NCI-H1105 treated with DMSO at 0.1 percent for 48 hours (cell line): ENCODE measurements around the gene EEF1AKMT1.

Experiments
- DNase-seq: peaks from one replicate; lab custom pipeline; 2025; lab: John Stamatoyannopoulos, UW

The EEF1AKMT1 gene, protein sequence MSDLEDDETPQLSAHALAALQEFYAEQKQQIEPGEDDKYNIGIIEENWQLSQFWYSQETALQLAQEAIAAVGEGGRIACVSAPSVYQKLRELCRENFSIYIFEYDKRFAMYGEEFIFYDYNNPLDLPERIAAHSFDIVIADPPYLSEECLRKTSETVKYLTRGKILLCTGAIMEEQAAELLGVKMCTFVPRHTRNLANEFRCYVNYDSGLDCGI

DNA sequence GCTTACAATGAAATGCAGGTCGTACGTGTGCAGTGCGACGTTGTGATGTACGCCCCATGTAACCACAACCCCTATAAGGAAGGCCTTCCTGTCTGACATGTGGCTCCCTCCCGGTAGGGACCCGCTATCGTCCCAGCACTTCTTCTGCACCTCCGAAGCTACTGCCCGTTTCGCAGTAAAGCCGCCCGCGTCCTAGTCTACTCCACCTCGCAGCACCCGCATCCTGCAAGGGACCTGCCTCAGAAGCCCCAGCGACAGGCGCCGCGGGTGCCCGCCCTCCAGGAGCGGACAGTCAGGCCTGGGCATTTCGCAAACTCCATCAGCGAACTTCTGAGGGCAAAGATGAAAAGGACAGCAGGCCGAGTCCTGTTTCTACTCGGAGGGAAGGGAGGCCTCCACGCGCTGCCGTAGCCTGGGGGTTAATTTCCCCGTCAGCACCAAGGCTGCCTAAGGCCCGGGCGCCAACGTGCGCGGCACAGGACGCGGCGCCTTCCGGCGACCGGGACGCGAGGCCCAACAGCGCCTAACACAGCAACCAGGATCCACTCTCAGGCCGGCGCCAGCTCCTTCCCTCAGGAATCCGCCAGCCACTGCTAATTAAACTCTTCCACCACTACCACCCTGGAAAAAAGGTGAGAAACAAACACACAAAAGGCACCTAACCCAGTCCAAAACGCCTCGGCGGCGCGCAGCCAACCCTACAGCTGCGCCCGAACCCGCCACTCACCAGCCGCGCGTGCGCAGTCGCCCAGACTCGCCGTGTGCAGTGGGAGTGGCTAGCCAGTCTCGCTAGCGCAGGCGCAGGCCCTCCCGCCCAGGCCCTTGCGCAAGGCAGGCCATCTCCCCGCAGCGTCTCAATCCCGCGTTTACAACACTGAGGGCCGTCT, at the start of gene EEF1AKMT1:
EEF1AKMT1 (minus strand) TSS at position 768 of the 887 bp plus-strand sequence. CDS start 16,363 bp downstream, outside the sequence.
- peak; percentile 69 for DNase-seq

DNA sequence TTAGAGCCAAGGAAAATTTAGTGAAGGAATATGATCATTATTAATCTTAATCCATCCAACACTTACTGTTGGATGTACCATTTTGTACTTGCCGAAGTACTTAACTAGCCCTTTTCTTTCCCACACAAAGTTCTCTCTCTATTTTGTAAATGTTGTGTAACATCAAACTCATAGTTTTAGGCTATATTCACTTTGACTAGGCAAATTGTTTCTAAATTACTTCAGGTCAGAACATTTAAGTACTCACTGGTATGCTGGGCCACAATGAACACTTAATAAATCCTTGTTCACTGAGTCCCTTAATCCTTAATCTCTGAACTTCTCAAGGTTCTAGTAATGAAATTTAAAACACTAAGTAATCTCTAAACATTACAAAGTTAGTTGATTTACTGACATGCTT, 49.3 kb upstream of the EEF1AKMT1 start:
- DNase-seq = no peak

DNA sequence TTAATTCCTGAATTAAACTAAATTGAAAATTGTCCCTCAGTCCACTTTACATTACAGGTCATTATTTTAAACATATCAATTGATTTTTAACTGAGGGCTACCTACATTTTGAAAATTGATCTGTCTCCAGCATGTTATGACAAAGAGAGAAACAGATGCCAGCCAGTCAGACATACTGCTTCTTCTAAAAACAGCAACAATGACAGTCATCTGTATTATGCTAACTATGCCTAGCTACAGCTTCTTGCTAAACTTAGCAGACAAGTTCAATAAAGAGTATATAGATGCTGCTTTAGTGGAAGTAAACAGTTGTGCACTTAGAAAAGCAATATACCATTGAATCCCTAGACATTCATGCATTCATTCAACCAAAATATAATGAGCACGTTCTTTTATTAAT, 48.6 kb upstream of the EEF1AKMT1 start:
- no peak for DNase-seq

DNA sequence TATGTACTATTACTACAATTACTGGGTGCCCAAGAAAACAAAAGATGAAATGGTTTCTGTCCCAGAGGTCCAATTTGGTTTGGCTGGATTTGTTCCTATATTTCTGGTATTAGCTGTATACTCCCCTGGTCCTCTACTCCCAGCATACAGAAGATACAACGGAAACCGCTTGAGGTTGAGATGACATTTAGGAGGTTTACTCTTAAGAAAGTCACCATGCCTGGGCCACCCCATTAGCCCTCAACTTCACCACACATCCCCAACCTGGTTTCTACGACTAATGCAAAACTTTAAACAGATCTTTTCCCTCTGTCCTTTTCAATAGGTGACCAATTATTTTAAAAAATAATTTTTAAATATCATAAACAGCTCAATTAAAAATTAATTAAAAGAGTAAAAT, 46.0 kb upstream of the EEF1AKMT1 start:
- no peak for DNase-seq

DNA sequence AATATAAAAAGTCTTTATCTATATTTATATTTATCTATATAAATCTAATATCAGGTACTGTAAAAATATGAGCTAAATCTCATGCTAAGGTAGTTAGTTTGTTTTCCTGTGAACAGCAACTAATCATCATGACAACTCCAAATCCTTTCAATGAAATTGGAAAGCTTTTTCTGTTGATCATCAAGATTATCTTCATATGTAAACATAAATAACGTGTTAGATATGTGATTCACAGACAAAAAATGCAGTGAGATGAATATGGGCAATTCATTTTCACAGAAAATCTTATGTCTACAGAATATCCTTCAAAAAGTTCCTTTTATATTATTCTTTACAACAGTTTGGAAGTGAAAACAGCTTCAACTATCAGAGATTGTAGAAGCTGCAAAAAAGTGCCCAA, 41.7 kb upstream of the EEF1AKMT1 start:
- DNase-seq = no peak

DNA sequence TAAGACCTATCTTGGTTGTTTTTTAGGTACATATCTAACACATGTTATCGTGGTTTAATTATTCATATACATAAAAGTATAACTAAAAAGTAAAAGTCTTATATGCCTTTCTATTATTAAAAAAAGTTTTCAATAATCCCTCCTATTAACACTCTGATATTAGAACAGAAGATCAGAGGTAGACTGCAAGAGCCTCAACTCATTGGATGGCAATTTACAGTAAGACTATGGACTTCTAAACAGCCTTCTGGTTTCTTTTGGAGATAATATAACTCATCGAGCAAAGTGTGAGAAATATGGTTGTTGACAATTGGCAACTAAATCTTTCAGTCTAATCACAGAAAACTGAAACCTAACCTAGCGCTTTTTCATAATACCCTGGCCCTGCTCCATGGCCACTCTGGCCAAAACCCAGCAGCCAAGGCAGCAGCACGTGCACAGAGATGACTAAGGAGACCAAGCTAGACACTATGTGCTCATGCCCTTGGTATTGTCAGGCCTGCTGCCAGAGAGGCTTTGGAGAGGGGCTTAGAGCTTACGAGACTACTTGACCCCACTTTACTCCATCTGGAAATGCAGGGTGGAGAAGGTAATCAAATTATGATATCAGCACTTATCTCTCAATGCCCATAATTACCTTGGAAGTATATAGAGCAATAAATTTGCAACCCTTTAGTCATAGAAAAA, 40.6 kb upstream of the EEF1AKMT1 start:
- peak; percentile 80 for DNase-seq

DNA sequence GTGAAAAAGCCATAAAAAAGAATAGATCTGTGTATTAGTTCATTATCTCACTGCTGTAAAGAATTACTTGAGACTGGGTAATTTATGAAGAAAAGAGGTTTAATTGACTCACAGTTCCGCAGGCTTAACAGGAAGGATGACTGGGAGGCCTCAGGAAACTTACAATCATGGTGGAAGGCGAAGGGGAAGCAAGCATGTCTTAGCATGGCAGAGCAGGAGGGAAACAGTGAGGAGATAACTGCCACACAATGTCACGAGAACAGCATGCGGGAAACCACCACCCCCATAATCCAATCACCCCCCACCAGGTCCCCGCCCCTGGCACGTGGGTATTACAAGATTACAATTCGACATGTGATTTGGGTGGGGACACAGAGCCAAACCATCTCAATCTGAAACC, 39.1 kb upstream of the EEF1AKMT1 start:
- DNase-seq = no peak

DNA sequence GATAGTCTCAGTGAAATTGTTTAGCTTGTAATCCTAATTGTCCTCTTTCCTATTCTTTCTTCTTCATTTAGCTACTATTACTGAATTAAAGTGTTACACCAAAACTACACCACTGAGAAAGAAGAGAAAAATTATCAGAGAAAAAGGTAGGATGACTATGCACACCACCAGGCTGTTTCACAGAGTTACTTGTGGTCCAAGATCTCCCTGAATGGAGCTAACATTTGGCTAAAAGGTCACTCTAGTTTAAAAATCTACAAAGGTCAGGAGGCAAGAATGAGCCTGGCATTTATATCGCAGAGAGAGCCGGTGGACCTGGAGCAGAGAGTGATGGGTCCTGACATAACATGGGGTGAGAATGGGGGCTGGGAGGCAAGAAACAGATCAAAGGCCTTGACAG, 37.0 kb upstream of the EEF1AKMT1 start:
- DNase-seq = no peak

DNA sequence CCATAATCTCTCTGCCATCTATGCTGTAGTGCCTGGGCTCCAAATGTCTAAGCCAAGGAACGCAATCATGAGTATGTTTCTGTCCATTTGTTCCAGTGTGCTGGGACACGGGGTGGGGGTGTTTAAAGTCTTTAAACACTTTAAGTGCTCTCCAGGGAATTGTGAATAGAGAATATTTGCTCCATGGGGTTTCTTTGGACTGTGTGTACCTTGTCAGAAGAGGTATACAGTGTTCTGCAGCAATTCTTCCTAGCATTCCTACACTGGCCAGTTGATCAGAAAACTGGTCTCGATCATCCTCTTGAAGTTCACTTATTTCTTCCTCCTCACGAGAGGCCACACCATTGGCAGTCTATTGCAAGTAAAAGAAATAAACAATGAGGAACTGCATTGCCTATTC, 35.1 kb upstream of the EEF1AKMT1 start:
- no peak for DNase-seq

DNA sequence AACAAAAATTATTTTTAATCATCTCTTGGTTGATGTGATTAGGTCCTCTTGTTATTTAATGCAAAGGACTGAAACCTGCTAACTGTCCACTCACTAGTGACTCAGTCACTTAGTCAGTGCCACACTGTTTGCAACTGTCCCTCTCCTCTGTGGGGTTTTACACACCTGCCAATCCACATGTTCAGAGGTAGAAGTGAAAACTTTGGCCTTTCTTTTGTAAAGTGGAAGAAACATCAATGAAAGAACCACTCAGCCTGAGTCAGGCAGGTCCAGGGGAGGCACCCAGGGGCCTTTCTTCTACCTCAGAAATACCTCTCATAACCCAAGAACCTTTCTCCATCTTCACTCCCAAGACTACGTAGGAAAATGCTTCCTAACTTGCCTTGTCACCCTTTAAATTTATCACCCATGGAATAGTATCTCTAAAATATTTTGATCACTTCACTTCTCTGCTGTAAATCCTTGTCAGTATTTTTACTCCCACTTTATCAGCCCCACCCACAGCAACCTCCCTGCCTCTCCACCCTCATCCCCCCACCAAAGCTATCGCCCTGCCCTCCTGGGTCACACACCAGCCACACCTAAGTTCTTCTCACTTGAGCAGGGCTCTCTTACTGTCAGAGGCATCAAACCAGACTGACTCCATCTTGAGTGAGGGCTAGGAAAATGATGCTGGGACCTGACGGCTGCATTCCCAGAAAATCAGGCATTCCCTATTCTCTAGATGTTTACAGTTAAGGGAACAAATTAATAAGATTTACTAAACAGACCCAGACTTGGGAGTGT, 29.6 kb upstream of the EEF1AKMT1 start:
- no peak for DNase-seq

DNA sequence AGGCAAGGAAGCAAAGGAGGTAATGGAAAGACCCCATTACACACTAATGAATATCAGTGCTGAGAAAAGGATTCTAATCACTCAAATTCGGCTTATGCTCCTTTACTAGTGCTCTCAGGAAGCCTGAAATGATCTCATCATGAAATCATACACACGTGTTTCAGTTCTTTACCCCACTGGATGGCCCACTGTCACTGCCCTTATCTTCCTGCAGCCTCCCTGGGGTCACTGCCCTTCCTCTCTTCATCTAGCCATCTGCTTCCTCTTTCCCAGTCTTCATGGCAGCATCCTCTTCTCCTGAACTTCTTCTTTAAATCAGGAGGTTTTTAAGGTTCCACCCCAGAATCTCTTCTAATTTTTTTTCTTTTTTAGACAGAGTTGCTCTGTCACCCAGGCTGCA, 27.9 kb upstream of the EEF1AKMT1 start:
- DNase-seq = no peak

DNA sequence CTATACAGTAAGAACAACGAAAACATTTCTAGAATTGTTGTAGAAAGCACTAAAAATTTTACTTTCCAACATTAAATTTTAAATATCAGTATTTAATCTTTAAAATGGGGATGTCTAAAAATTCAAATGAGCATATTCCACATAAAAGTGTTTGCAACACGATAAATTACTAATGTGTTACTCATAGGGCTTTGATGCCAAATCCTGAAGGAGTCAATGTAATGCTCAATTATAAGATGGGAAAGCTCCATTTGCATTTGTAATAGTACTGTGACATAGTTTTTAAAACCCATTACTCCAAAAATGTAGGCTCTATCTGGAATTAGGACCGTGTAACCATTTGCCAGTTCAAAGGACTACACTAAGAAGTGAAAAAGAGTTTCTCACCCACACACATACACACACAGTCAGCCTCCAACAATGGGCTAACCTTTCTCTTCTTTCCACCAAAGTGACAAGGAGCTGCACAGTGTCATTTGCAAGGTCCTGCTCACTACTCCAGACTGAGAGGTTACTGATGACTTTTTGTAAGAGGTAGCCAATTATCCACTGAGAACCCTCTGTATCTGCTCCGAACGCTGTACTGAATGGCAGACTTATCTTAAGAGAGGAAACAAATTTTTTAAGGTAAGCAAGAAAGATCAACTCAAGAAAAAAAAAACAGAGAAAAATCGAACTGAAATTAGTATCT, 26.1 kb upstream of the EEF1AKMT1 start:
- no peak for DNase-seq

DNA sequence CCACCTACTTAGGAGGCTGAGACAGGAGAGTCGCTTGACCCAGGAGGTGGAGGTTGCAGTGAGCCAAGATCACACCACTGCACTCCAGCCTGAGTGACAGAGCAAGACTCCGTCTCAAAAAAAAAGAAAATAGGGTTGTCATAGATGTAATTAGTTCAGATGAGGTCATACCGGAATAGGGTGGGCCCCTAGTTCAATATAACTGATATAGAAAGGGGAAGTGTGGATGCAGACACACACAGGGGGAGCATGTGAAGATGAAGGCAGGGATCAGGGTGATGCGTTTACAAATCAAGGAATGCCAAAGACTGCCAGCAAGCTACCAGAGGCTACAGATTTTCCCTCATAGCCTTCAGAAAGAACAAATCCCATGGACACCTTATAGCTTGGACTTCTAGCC, 24.3 kb upstream of the EEF1AKMT1 start:
- no peak for DNase-seq

DNA sequence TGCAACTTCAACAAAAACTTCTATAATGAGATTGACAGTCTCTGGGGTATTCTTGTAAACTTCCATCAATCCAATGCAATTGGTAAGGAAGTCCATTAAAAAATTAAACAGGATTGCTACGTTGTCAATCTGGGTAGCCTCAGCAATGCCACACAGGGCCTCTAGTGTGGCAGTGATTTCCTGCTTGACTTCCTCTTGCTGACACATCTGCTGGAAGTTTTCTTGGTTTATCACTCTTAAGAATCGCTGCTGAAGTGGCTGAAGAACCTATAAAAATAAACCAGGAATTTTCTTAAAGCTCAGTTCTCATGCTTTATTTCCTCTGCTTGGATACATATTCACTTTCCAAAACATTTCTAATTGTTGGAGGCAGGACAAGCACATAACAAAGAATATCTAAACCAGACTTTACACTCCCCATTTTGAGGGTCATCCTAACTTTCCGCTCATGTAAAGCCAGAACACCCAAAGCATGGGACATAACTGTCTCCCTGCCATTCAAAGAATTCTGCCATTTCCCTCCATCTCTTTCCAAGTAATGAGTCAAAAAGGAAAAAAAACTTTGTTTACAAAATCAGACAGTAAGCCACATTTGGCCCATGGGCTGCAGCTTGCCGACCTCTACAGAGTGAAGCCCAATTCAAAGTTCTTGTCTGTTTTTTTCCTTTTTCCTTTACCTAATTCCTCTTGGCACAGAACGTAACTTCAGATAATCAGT, 23.2 kb upstream of the EEF1AKMT1 start:
- no peak for DNase-seq

DNA sequence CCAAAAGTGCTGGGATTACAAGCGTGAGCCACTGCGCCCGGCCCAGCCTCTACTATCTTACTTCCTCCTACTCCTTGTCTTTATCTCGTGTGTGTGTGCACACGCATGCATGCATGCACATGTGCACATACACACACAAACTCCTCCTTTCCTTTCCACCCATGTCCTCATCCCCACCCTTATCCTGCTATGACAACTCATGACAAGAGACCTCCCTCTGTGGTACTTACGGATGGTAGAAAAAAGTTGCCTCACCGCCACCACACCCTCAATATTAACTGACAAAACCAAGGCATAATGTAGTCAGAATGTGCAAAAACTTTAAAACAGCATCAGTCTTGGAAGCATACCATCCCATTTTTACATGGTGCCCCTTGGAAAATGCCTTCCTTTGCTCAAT, 15.9 kb upstream of the EEF1AKMT1 start:
- DNase-seq = no peak

DNA sequence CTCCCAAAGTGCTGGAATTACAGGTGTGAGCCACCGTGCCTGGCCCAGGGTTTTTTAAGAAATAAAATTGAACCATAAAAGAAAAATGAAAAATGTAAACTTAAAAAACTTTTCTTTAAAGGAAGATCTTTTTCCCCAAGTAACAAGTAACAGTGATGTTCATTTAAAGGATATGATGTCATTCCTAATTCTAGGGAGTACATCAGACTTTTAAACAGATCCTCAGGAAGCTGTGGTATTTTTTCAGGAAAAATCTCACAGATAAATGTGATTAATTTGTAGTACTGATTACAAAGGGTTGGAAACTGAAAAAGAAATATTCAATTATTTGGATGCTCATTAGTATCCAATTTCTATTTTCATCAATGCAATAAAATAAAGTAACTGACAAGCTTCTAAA, 14.6 kb upstream of the EEF1AKMT1 start:
- DNase-seq = no peak

DNA sequence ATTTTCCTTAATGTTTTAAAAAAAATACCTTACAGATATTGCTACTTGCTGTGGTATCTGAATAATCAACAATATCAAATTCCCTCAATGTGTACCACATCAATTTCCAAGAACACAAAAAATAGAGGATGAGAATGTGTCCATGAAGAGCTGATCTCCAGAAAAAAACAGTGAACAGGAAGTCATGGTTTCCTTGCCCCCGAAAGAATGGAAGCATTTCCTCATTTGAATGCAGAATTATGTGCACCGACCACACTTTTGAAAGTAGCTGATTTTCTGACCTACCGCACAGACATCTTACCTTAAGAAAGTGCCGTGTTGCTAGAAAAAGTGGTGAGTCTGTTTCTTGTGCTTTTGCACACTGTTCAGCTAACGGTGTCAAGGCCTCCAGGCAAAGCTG, 13.4 kb upstream of the EEF1AKMT1 start:
- DNase-seq = no peak

DNA sequence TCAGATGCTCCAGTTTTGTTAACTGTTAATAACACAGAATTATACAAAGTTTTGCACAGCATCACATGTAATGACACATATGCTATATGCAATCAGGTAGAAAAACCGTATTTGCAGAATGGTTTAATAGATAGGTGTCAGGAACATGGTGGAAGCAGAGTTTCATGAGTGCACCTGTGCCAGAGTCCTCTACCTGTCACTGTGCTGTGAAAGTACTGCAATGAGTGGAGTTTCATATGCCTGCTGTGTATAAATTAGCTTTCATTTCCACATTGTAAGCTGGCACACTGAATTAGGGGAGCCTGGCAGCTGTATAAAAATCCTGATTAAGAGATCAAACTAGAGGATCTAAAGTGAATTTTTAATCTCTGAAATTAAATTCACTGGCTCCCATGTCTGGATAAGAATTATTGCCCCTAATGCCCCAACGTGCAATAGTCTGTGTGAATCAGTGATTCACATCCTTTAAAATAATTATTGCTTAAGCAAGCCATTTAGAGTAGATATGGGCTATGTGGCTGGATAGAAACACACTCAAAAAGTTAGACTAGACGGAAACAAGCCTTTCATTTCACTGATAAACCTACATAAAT, 8.5 kb upstream of the EEF1AKMT1 start:
- no peak for DNase-seq

DNA sequence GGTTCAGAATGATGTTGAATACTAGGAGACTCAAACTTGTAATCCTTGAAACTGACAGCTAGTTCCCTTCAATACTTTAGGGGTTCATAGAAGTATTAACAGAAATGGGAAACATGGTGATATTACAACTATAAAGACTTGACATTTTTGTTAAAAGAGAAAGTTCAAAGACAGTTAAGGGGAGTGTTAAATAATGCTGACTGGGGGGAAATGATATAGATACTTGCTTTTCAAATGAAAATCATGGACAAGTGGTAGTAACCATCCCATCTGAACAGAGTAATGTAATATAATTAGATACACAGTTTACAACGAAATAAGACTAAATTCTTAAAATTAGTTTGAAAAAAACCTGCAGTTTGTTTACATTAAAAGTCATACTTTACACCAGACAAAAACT, 6.6 kb upstream of the EEF1AKMT1 start:
- no peak for DNase-seq

DNA sequence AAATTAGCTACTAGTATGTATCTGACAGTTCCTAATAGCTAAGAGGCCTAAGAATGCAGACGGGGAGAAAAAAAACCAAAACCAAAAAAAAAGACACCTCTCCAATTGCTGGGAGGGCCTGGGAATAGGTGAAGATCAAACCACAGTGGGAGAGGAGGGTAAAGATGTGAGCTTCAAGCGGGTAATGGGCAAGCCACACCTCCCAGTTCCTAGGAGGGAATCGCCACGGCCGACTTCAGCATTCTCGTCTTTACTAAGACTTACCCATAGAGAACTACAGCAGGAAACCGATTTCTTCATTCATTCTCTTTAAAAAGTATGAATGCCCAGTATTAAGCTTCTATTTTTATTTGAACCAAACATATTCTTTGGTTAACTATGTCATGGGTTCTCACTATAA, 5.6 kb upstream of the EEF1AKMT1 start:
- DNase-seq = no peak

DNA sequence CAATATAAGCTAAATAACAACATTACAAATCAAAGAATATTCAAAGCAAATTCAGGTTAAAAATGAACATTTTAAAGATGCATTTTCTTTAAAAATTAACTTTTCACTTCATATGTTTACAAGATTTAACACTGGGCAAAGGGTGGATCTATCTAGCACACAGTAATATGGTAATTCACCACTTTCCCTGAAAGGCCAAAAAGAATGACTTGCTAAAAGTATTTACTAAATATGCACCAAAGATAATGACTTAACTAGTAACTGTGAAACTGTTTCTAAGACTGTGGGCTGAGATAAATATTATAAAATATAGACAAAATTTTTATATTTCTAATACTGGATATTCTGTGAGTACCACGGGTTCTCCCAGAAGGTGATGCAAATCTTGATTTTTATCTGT, 4.5 kb upstream of the EEF1AKMT1 start:
- no peak for DNase-seq
